ENCODE data around the gene TTYH3. TPM values are rescaled to one million over a fixed set of nuclear protein-coding genes. Genes with fewer than 3 reads are reported as not detected.

TTYH3 gene
- total RNA-seq, 2 donors from 2014 or later = 145 to 152 TPM

DNA sequence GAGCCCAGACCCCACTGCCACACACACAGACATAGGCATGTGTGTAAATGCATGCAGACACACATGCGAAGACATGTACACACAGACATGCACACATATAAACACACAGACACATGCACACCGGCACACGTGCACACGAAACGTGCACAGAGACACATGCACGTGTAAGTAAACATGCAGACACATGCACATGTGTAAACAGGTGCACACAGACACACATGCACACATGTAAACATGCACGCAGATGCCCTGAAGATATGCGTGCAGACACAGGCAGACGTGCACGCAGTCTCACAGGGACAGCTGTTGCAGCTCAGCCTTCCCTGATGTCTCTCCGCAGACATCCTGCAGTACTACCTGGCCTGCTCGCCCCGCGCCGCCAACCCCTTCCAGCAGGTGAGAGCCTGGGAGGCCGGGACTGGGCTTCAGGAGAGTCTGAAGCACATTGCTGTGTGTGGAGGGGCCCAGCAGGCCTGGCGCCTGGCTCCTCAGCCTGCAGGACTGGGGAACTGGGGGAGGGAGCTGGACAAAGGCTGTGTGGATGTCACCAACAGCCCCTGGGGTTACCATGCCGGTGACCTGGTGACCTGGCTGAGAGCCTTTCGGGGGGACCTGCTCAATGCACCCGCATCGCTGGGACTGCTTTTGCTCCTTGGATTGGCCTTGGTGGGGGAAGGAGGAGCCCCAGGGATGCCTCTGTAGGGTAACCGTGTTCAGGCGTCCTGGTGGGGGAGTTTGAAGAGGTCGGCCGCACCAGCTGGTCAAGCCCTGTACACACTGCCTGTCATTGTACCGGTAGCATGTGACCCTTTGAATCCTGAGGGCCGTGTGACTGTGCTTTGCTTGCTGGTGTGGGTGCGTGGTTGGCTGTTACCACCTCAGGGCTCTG, 20.3 kb downstream of the TTYH3 start:
- Mint-ChIP-seq H3K4me3 (no peak overlapping the region), H3K27me3 (ENCODE audit: insufficient read depth) (no peaks in the 10 kb centered on the region), H3K4me1 (no peaks in the 10 kb centered on the region), H3K36me3 (ENCODE audit: low read depth) (peaks cover 29% of the 10 kb centered on the region), H3K27ac (peak overlapping the region; percentile 61), H3K9me3 (no peaks in the 10 kb centered on the region)
- no peak for DNase-seq
- Histone ChIP-seq H3K36me3 (ENCODE audit: control insufficient read depth, insufficient read depth, low read length) (peaks cover 33% of the 10 kb centered on the region), H3K4me1 (ENCODE audit: control insufficient read depth, insufficient read depth, low read length) (no peaks in the 10 kb centered on the region), H3K27me3 (ENCODE audit: control insufficient read depth, insufficient read depth, low read length, poor library complexity, severe bottlenecking) (no peaks in the 10 kb centered on the region), H3K9me3 (ENCODE audit: control insufficient read depth, low read length) (no peaks in the 10 kb centered on the region), H3K27ac (ENCODE audit: low read depth, low read length) (peak overlapping the region; percentile 13), H3K4me3 (ENCODE audit: low read length) (no peak overlapping the region), H3K9ac (ENCODE audit: extremely low read depth, low read length, poor library complexity, severe bottlenecking) (no peak overlapping the region)
- WGBS, 2 experiments (ENCODE audit: insufficient coverage in 1 of 2, insufficient read length in 1 of 2) = 88 to 93% methylated on average over 20 to 28 of the region's 28 CpGs
- TF ChIP-seq, protein P1, sequence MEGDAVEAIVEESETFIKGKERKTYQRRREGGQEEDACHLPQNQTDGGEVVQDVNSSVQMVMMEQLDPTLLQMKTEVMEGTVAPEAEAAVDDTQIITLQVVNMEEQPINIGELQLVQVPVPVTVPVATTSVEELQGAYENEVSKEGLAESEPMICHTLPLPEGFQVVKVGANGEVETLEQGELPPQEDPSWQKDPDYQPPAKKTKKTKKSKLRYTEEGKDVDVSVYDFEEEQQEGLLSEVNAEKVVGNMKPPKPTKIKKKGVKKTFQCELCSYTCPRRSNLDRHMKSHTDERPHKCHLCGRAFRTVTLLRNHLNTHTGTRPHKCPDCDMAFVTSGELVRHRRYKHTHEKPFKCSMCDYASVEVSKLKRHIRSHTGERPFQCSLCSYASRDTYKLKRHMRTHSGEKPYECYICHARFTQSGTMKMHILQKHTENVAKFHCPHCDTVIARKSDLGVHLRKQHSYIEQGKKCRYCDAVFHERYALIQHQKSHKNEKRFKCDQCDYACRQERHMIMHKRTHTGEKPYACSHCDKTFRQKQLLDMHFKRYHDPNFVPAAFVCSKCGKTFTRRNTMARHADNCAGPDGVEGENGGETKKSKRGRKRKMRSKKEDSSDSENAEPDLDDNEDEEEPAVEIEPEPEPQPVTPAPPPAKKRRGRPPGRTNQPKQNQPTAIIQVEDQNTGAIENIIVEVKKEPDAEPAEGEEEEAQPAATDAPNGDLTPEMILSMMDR (conservative IDR thresholded peaks at IDR 0.05) = no peak

DNA sequence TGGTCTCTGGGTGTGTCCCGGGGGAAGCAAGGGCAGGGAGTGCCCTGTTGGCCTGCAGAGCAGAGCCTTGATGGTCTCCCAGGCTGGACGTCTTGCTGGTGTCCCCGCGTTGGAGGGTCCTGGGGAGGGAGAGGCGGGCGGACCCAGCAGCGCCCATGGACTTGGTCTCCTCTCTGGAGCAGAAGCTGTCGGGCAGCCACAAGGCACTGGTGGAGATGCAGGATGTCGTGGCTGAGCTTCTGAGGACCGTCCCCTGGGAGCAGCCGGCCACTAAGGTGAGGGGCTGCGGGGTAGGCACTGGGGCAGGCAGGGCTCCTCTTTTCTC, 20.9 kb downstream of the TTYH3 start:
- Histone ChIP-seq H3K36me3 (ENCODE audit: control insufficient read depth, insufficient read depth, low read length) (peaks cover 30% of the 10 kb centered on the region), H3K9ac (ENCODE audit: extremely low read depth, low read length, poor library complexity, severe bottlenecking) (no peak overlapping the region), H3K27me3 (ENCODE audit: control insufficient read depth, insufficient read depth, low read length, poor library complexity, severe bottlenecking) (no peaks in the 10 kb centered on the region), H3K9me3 (ENCODE audit: control insufficient read depth, low read length) (no peaks in the 10 kb centered on the region), H3K4me3 (ENCODE audit: low read length) (no peak overlapping the region), H3K27ac (ENCODE audit: low read depth, low read length) (peak overlapping the region; percentile 13), H3K4me1 (ENCODE audit: control insufficient read depth, insufficient read depth, low read length) (no peaks in the 10 kb centered on the region)
- 97 to 100% methylated on average over 5 to 12 of the region's 12 CpGs for WGBS, 2 experiments (ENCODE audit: insufficient coverage in 1 of 2, insufficient read length in 1 of 2)
- Mint-ChIP-seq H3K9me3 (no peaks in the 10 kb centered on the region), H3K27me3 (ENCODE audit: insufficient read depth) (no peaks in the 10 kb centered on the region), H3K36me3 (ENCODE audit: low read depth) (peaks cover 33% of the 10 kb centered on the region), H3K4me3 (no peak overlapping the region), H3K4me1 (no peaks in the 10 kb centered on the region), H3K27ac (peak overlapping the region; percentile 61)
- TF ChIP-seq, protein P1 (conservative IDR thresholded peaks at IDR 0.05) = no peak
- DNase-seq = no peak

DNA sequence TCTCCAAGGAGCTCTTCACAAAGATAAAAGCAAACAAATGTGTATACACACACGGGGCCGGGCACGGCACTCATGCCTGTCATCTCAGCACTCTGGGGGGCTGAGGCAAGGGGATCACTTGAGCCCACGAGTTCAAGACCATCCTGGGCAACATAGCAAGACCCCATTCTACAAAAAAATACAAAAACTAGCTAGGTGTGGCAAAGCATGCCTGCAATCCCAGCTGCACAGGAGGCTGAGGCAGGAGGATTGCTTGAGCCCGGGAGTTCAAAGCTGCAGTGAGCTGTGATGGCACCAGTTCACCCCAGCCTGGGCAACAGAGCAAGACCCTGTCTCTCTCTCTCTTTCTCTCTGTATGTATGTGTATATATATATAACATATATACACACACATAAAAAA, 22.3 kb downstream of the TTYH3 start:
- TF ChIP-seq, protein P1 (conservative IDR thresholded peaks at IDR 0.05) = no peak
- H3K4me1 ChIP-seq (ENCODE audit: control insufficient read depth, insufficient read depth, low read length) = no peaks in the 10 kb centered on the region
- H3K36me3 ChIP-seq (ENCODE audit: control insufficient read depth, insufficient read depth, low read length) = peaks cover 27% of the 10 kb centered on the region
- no peaks in the 10 kb centered on the region for H3K4me1 Mint-ChIP-seq
- no peak overlapping the region for H3K4me3 Mint-ChIP-seq
- 96% methylated on average over 5 of the region's 5 CpGs; no CpG with 5 or more reads in 1 of the 2 experiments for WGBS, 2 experiments (ENCODE audit: insufficient coverage in 1 of 2, insufficient read length in 1 of 2)
- H3K27me3 Mint-ChIP-seq (ENCODE audit: insufficient read depth) = no peaks in the 10 kb centered on the region
- no peaks in the 10 kb centered on the region for H3K27me3 ChIP-seq (ENCODE audit: control insufficient read depth, insufficient read depth, low read length, poor library complexity, severe bottlenecking)
- no peaks in the 10 kb centered on the region for H3K9me3 ChIP-seq (ENCODE audit: control insufficient read depth, low read length)
- H3K9ac ChIP-seq (ENCODE audit: extremely low read depth, low read length, poor library complexity, severe bottlenecking) = no peak overlapping the region
- DNase-seq = no peak
- H3K36me3 Mint-ChIP-seq (ENCODE audit: low read depth) = peaks cover 36% of the 10 kb centered on the region
- no peak overlapping the region for H3K27ac ChIP-seq (ENCODE audit: low read depth, low read length)
- no peak overlapping the region for H3K27ac Mint-ChIP-seq
- no peaks in the 10 kb centered on the region for H3K9me3 Mint-ChIP-seq
- H3K4me3 ChIP-seq (ENCODE audit: low read length) = no peak overlapping the region

All from endodermal cell (in vitro differentiated cells).